GM13976 (cell line): ENCODE results near the gene SLC13A3.

Experiments used
- DNase-seq: peaks from one replicate; pipeline ENCODE4 v3.0.0; 2012; ENCODE audit warnings: low spot score
- in situ Hi-C: fragments of 300-500 bp; cut with MboI; formaldehyde crosslinking; loops from one replicate; pipeline ENCODE4 v1.12.0; 2022; ENCODE audit warnings: low sequenced_read_pairs, mixed read lengths, inconsistent platforms; ENCODE audit not compliant: unreplicated experiment
- TF ChIP-seq, protein P1 (sequence below): IDR thresholded peaks from 2 replicates; pipeline ENCODE4 v1.5.1; 2012; ENCODE audit warnings: borderline replicate concordance, mild to moderate bottlenecking; ENCODE audit not compliant: insufficient read depth; ENCODE audit errors: extremely low read depth, missing control alignments, control extremely low read depth

Gene SLC13A3

DNA sequence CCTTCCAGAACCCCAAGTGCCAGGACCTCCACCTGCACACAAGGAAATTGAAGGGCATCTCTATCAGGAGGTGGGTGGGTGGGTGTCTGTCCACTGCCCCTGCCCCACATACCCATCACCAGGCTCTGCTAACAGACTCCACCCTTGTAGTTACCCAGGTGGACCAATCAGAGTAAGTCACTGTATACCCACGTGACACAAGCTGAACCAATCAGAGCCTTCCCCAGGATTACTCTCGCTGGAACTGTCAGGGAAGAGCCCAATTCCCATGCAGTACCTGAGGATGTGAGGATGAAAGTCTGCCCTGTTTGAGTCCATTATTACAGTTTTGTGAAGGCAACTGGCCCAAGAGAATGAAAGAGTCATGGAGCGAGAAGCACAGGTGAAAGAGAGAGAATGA, 105.0 kb downstream of the SLC13A3 start:
- TF ChIP-seq, protein P1, sequence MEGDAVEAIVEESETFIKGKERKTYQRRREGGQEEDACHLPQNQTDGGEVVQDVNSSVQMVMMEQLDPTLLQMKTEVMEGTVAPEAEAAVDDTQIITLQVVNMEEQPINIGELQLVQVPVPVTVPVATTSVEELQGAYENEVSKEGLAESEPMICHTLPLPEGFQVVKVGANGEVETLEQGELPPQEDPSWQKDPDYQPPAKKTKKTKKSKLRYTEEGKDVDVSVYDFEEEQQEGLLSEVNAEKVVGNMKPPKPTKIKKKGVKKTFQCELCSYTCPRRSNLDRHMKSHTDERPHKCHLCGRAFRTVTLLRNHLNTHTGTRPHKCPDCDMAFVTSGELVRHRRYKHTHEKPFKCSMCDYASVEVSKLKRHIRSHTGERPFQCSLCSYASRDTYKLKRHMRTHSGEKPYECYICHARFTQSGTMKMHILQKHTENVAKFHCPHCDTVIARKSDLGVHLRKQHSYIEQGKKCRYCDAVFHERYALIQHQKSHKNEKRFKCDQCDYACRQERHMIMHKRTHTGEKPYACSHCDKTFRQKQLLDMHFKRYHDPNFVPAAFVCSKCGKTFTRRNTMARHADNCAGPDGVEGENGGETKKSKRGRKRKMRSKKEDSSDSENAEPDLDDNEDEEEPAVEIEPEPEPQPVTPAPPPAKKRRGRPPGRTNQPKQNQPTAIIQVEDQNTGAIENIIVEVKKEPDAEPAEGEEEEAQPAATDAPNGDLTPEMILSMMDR, result no peak
- DNase-seq, result no peak
- in situ Hi-C loops, result no loop called here

DNA sequence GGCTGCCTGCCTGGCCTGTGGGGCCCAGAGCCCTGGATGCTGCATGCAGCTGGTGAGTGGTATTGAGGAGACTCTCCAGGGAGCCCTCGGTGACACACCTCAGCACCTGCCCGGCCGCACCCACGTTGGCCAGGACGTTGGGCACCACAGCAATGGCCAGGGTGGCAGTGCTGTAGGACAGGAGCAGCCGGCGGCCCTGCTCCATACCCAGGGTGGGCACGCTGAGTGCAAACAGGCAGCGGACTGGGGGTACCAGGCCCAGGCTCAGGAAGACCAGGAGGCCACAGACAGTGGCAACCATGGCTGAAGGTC, 105.5 kb downstream of the SLC13A3 start:
- TF ChIP-seq, protein P1, result no peak
- DNase-seq, result no peak
- in situ Hi-C loops, result no loop called here

DNA sequence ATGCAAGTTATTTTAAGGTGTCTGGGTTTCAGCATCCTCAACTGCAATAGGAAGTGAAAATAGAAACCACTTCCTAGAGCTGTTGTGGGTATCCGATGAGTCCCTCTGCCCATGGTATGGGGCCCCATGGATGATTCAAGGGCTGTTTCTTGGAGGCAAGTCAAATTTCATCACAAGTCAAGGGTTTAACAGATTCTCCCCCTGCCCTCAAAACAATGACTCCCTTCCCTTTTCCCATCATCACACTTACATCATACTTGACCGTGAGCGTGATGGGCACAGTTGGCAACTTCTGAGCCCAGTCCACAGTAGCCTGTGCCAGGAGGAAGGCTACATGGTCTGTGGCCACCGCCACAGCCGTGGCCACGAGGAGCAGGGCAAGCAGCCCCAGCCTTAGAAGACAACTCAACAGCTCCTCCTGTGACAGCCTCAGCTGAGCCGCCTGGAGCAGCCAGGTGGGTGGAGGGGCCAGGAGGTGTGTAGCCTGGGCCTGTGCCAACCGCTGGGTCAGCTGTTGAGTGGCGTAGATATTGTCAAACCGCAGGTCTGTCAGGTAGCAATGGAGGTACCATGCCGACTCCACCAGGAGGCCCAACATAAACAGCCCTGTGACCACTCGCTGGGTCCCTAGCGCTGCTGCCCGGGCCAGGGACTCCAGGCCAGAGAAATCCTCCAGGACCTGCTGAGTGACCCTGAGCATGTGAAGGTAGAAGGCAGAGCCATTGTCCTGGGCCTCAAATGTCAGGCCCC, 106.0 kb downstream of the SLC13A3 start:
- TF ChIP-seq, protein P1, result no peak
- DNase-seq, result no peak
- in situ Hi-C loops, result no loop called here

DNA sequence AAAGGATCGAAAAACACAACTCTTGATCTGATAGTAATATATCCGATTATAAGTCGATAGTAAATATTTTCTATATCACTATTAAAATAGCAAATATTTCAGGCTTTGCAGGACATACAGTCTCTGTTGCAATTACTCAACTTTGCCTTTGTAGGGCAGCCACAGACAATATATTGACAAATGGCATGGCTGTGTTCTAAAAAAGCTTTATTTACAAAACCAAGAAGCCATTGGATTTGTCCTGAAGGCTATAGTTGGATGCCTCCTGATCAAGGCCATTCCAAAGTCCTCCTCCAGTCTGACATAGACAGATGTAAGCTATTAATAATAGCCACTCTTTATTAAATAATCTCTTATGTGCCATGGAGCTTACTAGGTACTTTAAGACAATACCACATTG, 106.7 kb downstream of the SLC13A3 start:
- DNase-seq, result no peak
- TF ChIP-seq, protein P1, result peak; percentile 26
- in situ Hi-C loops, result no loop called here

DNA sequence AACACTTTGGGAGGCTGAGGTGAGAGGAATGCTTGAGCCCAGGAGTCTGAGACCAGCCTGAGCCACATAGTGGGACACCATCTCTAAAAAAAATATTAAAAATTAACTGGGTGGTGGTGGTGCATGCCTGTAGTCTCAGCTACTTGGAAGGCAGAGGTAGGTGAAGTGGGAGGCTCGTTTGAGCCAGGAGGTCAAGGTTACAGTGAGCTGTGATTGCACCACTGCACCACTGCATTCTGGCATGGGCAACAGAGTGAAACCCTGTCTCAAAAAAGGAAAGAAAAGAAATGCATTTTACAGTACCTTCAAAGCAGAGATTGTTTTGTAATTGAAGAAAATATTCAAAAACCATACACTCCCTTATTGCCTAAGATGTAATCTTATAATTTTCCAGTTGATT, 107.3 kb downstream of the SLC13A3 start:
- TF ChIP-seq, protein P1, result no peak
- no peak for DNase-seq
- in situ Hi-C loops, result no loop called here

DNA sequence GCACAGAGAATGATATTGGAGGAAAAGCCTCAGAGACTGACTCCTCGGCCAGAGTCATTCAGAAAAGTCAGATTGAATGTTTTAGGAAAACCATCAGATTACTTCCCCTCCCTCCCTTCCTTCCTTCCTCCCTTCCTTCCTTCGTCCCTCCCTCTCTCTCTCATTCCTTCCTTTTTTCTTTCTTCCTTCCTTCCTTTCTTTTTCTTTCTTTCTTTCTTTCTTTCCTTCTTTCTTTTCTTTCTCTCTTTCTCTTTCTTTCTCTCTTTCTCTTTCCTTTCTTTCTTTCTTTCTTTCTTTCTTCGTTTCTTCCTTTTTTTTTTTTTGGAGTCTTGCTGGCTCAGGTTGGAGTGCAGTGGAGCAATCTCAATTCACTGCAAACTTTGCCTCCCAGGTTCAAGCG, 108.2 kb downstream of the SLC13A3 start:
- DNase-seq, result no peak
- in situ Hi-C loops, result no loop called here
- TF ChIP-seq, protein P1, result no peak
